ENCODE results near the gene ELF4. TPM values are rescaled to one million over a fixed set of nuclear protein-coding genes. Genes with fewer than 3 reads are reported as not detected.

Gene ELF4
- total RNA-seq, 1 experiment from 2014 or later, result 1.9 TPM

- Mint-ChIP-seq H3K9me3 (no peaks in the 10 kb centered on the region), H3K36me3 (no peaks in the 10 kb centered on the region), H3K27ac (no peak overlapping the region), H3K4me3 (no peak overlapping the region), H3K27me3 (ENCODE audit: low read depth) (no peaks in the 10 kb centered on the region), H3K4me1 (peaks cover 15% of the 10 kb centered on the region)
- TF ChIP-seq ZNF317 (CRISPR knock-in tag; IDR thresholded peaks at IDR 0.05; ENCODE audit: borderline replicate concordance, low read depth) (no peak), CTCF (IDR thresholded peaks at IDR 0.05) (peak; percentile 53)
- ChIA-PET POLR2A (interaction anchor here (0.7 kb wide), 1 partner anchor 174 kb away, joined by 3 read pairs; the partner anchor contains the start of gene UTP14A), CTCF (interaction anchor here (0.6 to 2.7 kb wide), 26 partner anchors 9 to 479 kb away, joined by 3 to 25 read pairs (median 4); partner anchors contain the start of genes ELF4 and RAB33A)
- DNase-seq (ENCODE audit: low spot score), result peak; percentile 52
- peak; percentile 65 for ATAC-seq
Observed at GRCh38 chrX:130079824-130080406, 30.4 kb downstream of the ELF4 start.

- ChIA-PET CTCF (no interaction called here), POLR2A (no interaction called here)
- H3K4me3 Mint-ChIP-seq, result no peak overlapping the region
- no peak overlapping the region for H3K27ac Mint-ChIP-seq
- H3K27me3 Mint-ChIP-seq (ENCODE audit: low read depth), result no peaks in the 10 kb centered on the region
- DNase-seq (ENCODE audit: low spot score) (no peak), ATAC-seq (no peak)
- no peak for TF ChIP-seq SP1 (CRISPR knock-in tag; conservative IDR thresholded peaks at IDR 0.05)
- no peak for TF ChIP-seq ZNF263 (CRISPR knock-in tag; IDR thresholded peaks at IDR 0.05; ENCODE audit: low read depth)
- TF ChIP-seq, protein P1, sequence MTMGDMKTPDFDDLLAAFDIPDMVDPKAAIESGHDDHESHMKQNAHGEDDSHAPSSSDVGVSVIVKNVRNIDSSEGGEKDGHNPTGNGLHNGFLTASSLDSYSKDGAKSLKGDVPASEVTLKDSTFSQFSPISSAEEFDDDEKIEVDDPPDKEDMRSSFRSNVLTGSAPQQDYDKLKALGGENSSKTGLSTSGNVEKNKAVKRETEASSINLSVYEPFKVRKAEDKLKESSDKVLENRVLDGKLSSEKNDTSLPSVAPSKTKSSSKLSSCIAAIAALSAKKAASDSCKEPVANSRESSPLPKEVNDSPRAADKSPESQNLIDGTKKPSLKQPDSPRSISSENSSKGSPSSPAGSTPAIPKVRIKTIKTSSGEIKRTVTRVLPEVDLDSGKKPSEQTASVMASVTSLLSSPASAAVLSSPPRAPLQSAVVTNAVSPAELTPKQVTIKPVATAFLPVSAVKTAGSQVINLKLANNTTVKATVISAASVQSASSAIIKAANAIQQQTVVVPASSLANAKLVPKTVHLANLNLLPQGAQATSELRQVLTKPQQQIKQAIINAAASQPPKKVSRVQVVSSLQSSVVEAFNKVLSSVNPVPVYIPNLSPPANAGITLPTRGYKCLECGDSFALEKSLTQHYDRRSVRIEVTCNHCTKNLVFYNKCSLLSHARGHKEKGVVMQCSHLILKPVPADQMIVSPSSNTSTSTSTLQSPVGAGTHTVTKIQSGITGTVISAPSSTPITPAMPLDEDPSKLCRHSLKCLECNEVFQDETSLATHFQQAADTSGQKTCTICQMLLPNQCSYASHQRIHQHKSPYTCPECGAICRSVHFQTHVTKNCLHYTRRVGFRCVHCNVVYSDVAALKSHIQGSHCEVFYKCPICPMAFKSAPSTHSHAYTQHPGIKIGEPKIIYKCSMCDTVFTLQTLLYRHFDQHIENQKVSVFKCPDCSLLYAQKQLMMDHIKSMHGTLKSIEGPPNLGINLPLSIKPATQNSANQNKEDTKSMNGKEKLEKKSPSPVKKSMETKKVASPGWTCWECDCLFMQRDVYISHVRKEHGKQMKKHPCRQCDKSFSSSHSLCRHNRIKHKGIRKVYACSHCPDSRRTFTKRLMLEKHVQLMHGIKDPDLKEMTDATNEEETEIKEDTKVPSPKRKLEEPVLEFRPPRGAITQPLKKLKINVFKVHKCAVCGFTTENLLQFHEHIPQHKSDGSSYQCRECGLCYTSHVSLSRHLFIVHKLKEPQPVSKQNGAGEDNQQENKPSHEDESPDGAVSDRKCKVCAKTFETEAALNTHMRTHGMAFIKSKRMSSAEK (CRISPR knock-in tag; IDR thresholded peaks at IDR 0.05; ENCODE audit: borderline replicate concordance), result no peak
- no peak for TF ChIP-seq PRRX2 (CRISPR knock-in tag; IDR thresholded peaks at IDR 0.05)
- TF ChIP-seq, protein P2, sequence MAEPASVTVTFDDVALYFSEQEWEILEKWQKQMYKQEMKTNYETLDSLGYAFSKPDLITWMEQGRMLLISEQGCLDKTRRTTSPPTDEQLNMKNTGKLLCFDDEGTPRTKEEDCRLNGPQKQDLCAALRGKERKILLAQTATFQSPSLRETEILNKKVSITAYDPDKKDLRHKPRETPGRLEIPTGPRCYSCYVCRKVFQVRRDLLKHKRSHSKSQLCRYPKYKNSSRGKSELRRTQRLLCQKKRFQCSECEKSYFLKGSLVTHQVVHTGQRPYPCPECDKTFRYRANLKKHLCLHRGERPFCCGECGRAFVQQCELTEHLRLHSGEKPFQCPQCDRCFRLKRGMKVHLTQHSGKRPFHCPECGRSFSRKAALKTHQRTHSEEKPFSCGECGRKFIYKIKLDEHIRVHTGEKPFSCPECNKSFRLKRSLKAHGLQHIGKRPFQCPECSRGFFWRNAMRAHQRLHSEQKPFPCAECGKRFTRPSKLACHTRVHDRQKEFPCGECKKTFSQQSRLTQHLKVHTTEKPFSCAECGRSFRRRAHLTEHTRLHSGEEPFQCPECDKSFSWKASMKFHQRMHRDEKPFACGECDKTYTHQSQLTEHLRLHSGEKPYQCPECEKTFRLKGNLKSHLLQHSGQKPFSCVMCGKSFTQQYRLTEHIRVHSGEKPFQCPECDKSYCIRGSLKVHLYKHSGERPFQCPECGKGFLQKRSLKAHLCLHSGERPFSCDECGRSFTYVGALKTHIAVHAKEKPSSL (CRISPR knock-in tag; conservative IDR thresholded peaks at IDR 0.05), result no peak
- no peak for TF ChIP-seq ETV6 (CRISPR knock-in tag; IDR thresholded peaks at IDR 0.05)
- TF ChIP-seq ZNF121 (CRISPR knock-in tag; IDR thresholded peaks at IDR 0.05), result no peak
- no peaks in the 10 kb centered on the region for H3K4me1 Mint-ChIP-seq
- H3K9me3 Mint-ChIP-seq, result no peaks in the 10 kb centered on the region
- no peaks in the 10 kb centered on the region for H3K36me3 Mint-ChIP-seq
Observed at GRCh38 chrX:130075777-130076176, 34.5 kb downstream of the ELF4 start.

DNA sequence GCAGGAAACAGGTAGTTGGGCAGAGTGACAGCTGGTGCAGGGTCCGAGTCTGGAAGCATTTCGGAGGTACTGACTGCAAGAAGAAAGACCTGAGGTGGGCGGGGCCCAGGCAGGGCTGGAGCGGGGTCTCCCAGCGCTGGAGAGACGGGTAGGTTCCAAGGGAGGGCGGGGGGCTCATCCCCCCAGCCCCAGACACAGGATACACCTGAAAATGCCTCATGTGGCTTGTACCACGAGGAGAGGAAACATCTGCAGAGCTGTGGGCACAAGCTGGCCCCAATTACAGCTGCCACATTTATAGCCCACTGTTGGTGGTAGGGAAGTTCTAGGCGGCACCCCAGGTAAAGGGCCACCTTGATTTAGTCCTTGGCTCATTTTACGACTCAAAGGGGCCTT, 38.0 kb downstream of the ELF4 start:
- DNase-seq (ENCODE audit: low spot score) (no peak), ATAC-seq (no peak)
- Mint-ChIP-seq H3K9me3 (no peaks in the 10 kb centered on the region), H3K36me3 (no peaks in the 10 kb centered on the region), H3K4me3 (no peak overlapping the region), H3K27ac (no peak overlapping the region), H3K27me3 (ENCODE audit: low read depth) (no peaks in the 10 kb centered on the region), H3K4me1 (no peaks in the 10 kb centered on the region)
- ChIA-PET CTCF (interaction anchor here (1.6 kb wide), 1 partner anchor 12 kb away, joined by 4 read pairs; no protein-coding TSS in a partner anchor), POLR2A (no interaction called here)
- TF ChIP-seq, protein P2 (CRISPR knock-in tag; conservative IDR thresholded peaks at IDR 0.05), result no peak
- no peak for TF ChIP-seq ESRRA (CRISPR knock-in tag; IDR thresholded peaks at IDR 0.05; ENCODE audit: borderline replicate concordance)
- no peak for TF ChIP-seq PRRX2 (CRISPR knock-in tag; IDR thresholded peaks at IDR 0.05)
- no peak for TF ChIP-seq ZMAT4 (CRISPR knock-in tag; IDR thresholded peaks at IDR 0.05)
- TF ChIP-seq, protein P3, sequence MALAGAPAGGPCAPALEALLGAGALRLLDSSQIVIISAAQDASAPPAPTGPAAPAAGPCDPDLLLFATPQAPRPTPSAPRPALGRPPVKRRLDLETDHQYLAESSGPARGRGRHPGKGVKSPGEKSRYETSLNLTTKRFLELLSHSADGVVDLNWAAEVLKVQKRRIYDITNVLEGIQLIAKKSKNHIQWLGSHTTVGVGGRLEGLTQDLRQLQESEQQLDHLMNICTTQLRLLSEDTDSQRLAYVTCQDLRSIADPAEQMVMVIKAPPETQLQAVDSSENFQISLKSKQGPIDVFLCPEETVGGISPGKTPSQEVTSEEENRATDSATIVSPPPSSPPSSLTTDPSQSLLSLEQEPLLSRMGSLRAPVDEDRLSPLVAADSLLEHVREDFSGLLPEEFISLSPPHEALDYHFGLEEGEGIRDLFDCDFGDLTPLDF (CRISPR knock-in tag; IDR thresholded peaks at IDR 0.05), result no peak
- TF ChIP-seq TCF7 (CRISPR knock-in tag; IDR thresholded peaks at IDR 0.05; ENCODE audit: low read depth), result no peak
- TF ChIP-seq JUN (CRISPR knock-in tag; IDR thresholded peaks at IDR 0.05), result no peak
- TF ChIP-seq GRHL2 (CRISPR knock-in tag; IDR thresholded peaks at IDR 0.05; ENCODE audit: insufficient replicate concordance, severe bottlenecking), result no peak
- TF ChIP-seq CBFB (CRISPR knock-in tag; IDR thresholded peaks at IDR 0.05; ENCODE audit: low read depth), result no peak
- TF ChIP-seq NR2C2 (CRISPR knock-in tag; IDR thresholded peaks at IDR 0.05), result no peak
- TF ChIP-seq NR3C1 (CRISPR knock-in tag; conservative IDR thresholded peaks at IDR 0.05; ENCODE audit: low read depth), result no peak

Data from WTC11 (cell line).